Globus pallidus (tissue), 1 donor: ENCODE data around the gene HSD3B1.
"Not testable (repeated sequence)": the region's sequence is repeated elsewhere in the genome, so short reads cannot be mapped to it uniquely, and the experiment has no call there.

Source experiments
- DNase-seq: peaks from one replicate; pipeline ENCODE4 v3.0.0-alpha.2; 2015; ENCODE audit warnings: low spot score

The HSD3B1 gene

GRCh38 chr1:119490925-119491324 lies 16.1 kb upstream of the HSD3B1 start:
- DNase-seq, result no peak

- no peak for DNase-seq
Observed at GRCh38 chr1:119492763-119493162, 14.2 kb upstream of the HSD3B1 start.

- no peak for DNase-seq
Observed at GRCh38 chr1:119504831-119505230, 2.2 kb upstream of the HSD3B1 start.

GRCh38 chr1:119510046-119510445 lies 3.0 kb downstream of the HSD3B1 start:
- no peak for DNase-seq

- no peak for DNase-seq
Observed at GRCh38 chr1:119515221-119515620, 8.2 kb downstream of the HSD3B1 start.

- no peak for DNase-seq
Observed at GRCh38 chr1:119516247-119516646, 9.2 kb downstream of the HSD3B1 start.

GRCh38 chr1:119516680-119517079 lies 9.7 kb downstream of the HSD3B1 start:
- DNase-seq, result no peak

GRCh38 chr1:119517667-119518066 lies 10.7 kb downstream of the HSD3B1 start:
- not testable (repeated sequence) for DNase-seq

GRCh38 chr1:119531606-119532323 lies 24.8 kb downstream of the HSD3B1 start:
- DNase-seq, result no peak

GRCh38 chr1:119532324-119532910 lies 25.4 kb downstream of the HSD3B1 start:
- no peak for DNase-seq

GRCh38 chr1:119535381-119535780 lies 28.4 kb downstream of the HSD3B1 start:
- no peak for DNase-seq

- no peak for DNase-seq
Observed at GRCh38 chr1:119537966-119538365, 31.0 kb downstream of the HSD3B1 start.

- no peak for DNase-seq
Observed at GRCh38 chr1:119539636-119540035, 32.6 kb downstream of the HSD3B1 start.

- DNase-seq, result no peak
Observed at GRCh38 chr1:119541389-119541788, 34.4 kb downstream of the HSD3B1 start.

GRCh38 chr1:119542492-119542946 lies 35.5 kb downstream of the HSD3B1 start:
- DNase-seq, result no peak

- no peak for DNase-seq
Observed at GRCh38 chr1:119544165-119544762, 37.3 kb downstream of the HSD3B1 start.

GRCh38 chr1:119546641-119547040 lies 39.6 kb downstream of the HSD3B1 start:
- no peak for DNase-seq

- DNase-seq, result no peak
Observed at GRCh38 chr1:119547306-119547705, 40.3 kb downstream of the HSD3B1 start.

GRCh38 chr1:119547805-119548204 lies 40.8 kb downstream of the HSD3B1 start:
- DNase-seq, result no peak

GRCh38 chr1:119549719-119550132 lies 42.7 kb downstream of the HSD3B1 start:
- peak; percentile 78 for DNase-seq

- no peak for DNase-seq
Observed at GRCh38 chr1:119550381-119550780, 43.4 kb downstream of the HSD3B1 start.

- no peak for DNase-seq
Observed at GRCh38 chr1:119551218-119551617, 44.2 kb downstream of the HSD3B1 start.

- DNase-seq, result not testable (repeated sequence)
Observed at GRCh38 chr1:119552656-119553055, 45.6 kb downstream of the HSD3B1 start.
